ENCODE measurements around the gene CDK17.

CDK17 gene

GRCh38 chr12:96444399-96444798 lies 44.2 kb upstream of the CDK17 start:
- no peaks in the 10 kb centered on the region for H3K79me2 ChIP-seq

GRCh38 chr12:96442906-96443305 lies 42.7 kb upstream of the CDK17 start:
- Histone ChIP-seq H3K27ac (no peak overlapping the region), H3K4me3 (ENCODE audit: low read depth, low read length) (no peak overlapping the region), H3K27me3 (ENCODE audit: control insufficient read depth, insufficient read depth, low read length) (no peaks in the 10 kb centered on the region), H2AFZ (no peak overlapping the region), H3K36me3 (ENCODE audit: control insufficient read depth, insufficient read depth, low read length) (no peaks in the 10 kb centered on the region), H3K4me1 (no peaks in the 10 kb centered on the region), H3K9ac (no peak overlapping the region), H3K79me2 (no peaks in the 10 kb centered on the region), H3K9me3 (ENCODE audit: control insufficient read depth, low read length) (no peaks in the 10 kb centered on the region), H3K4me2 (ENCODE audit: low read length) (no peak overlapping the region)
- no peak for TF ChIP-seq CTCF (IDR thresholded peaks at IDR 0.05)

More at GRCh38 chr12:96444399-96444798, 44.2 kb upstream of the CDK17 start:
- Histone ChIP-seq H3K4me2 (ENCODE audit: low read length) (no peak overlapping the region), H3K9ac (no peak overlapping the region), H3K27ac (no peak overlapping the region), H3K4me1 (no peaks in the 10 kb centered on the region), H2AFZ (no peak overlapping the region), H3K36me3 (ENCODE audit: control insufficient read depth, insufficient read depth, low read length) (no peaks in the 10 kb centered on the region), H3K27me3 (ENCODE audit: control insufficient read depth, insufficient read depth, low read length) (no peaks in the 10 kb centered on the region), H3K9me3 (ENCODE audit: control insufficient read depth, low read length) (no peaks in the 10 kb centered on the region), H3K4me3 (ENCODE audit: low read depth, low read length) (no peak overlapping the region)
- TF ChIP-seq CTCF (IDR thresholded peaks at IDR 0.05) = no peak

- no peak for TF ChIP-seq CTCF (IDR thresholded peaks at IDR 0.05)
Measured at GRCh38 chr12:96441816-96442215, 41.6 kb upstream of the CDK17 start.

GRCh38 chr12:96438330-96438729 lies 38.1 kb upstream of the CDK17 start:
- Histone ChIP-seq H3K9me3 (ENCODE audit: control insufficient read depth, low read length) (no peaks in the 10 kb centered on the region), H3K9ac (no peak overlapping the region), H3K36me3 (ENCODE audit: control insufficient read depth, insufficient read depth, low read length) (no peaks in the 10 kb centered on the region), H3K4me2 (ENCODE audit: low read length) (no peak overlapping the region), H3K27ac (no peak overlapping the region), H2AFZ (no peak overlapping the region), H3K4me3 (ENCODE audit: low read depth, low read length) (no peak overlapping the region), H3K27me3 (ENCODE audit: control insufficient read depth, insufficient read depth, low read length) (no peaks in the 10 kb centered on the region), H3K4me1 (no peaks in the 10 kb centered on the region), H3K79me2 (no peaks in the 10 kb centered on the region)
- TF ChIP-seq CTCF (IDR thresholded peaks at IDR 0.05) = no peak

More at GRCh38 chr12:96441816-96442215, 41.6 kb upstream of the CDK17 start:
- Histone ChIP-seq H2AFZ (no peak overlapping the region), H3K9ac (no peak overlapping the region), H3K4me3 (ENCODE audit: low read depth, low read length) (no peak overlapping the region), H3K36me3 (ENCODE audit: control insufficient read depth, insufficient read depth, low read length) (no peaks in the 10 kb centered on the region), H3K27ac (no peak overlapping the region), H3K9me3 (ENCODE audit: control insufficient read depth, low read length) (no peaks in the 10 kb centered on the region), H3K4me2 (ENCODE audit: low read length) (no peak overlapping the region), H3K79me2 (no peaks in the 10 kb centered on the region), H3K27me3 (ENCODE audit: control insufficient read depth, insufficient read depth, low read length) (no peaks in the 10 kb centered on the region), H3K4me1 (no peaks in the 10 kb centered on the region)

- H3K4me3 ChIP-seq (ENCODE audit: low read depth, low read length) = no peak overlapping the region
- no peak overlapping the region for H3K9ac ChIP-seq
- H3K27ac ChIP-seq = no peak overlapping the region
- no peak for TF ChIP-seq CTCF (IDR thresholded peaks at IDR 0.05)
- H3K4me2 ChIP-seq (ENCODE audit: low read length) = no peak overlapping the region
- H3K36me3 ChIP-seq (ENCODE audit: control insufficient read depth, insufficient read depth, low read length) = no peaks in the 10 kb centered on the region
- no peaks in the 10 kb centered on the region for H3K27me3 ChIP-seq (ENCODE audit: control insufficient read depth, insufficient read depth, low read length)
- no peaks in the 10 kb centered on the region for H3K79me2 ChIP-seq
- H3K9me3 ChIP-seq (ENCODE audit: control insufficient read depth, low read length) = no peaks in the 10 kb centered on the region
- H3K4me1 ChIP-seq = no peaks in the 10 kb centered on the region
- H2AFZ ChIP-seq = no peak overlapping the region
Measured at GRCh38 chr12:96437171-96437445, 36.9 kb upstream of the CDK17 start.
